Tibial nerve (tissue), 4 donors: ENCODE results near the gene ZNHIT1.

Experiments used
- EP300 ChIP-seq, 2 donors: sonication (generic); formaldehyde crosslinking; IDR thresholded peaks; one replicate each; pipeline ENCODE4 v1.6.1; 2017; ENCODE audit warnings: antibody characterized with exemption in 2 of 2, mild to moderate bottlenecking in 1 of 2
- TF ChIP-seq, protein P1 (sequence below), 5 experiments: fragments of 200-600 bp in 3 of 5; fragments of 450-650 bp in 2 of 5; sonication (generic) in 3 of 5; IDR thresholded peaks; one replicate each; pipeline ENCODE4 v1.5.1; 2016 to 2019; ENCODE audit warnings: antibody characterized with exemption in 5 of 5, mild to moderate bottlenecking in 3 of 5, moderate library complexity in 2 of 5

DNA sequence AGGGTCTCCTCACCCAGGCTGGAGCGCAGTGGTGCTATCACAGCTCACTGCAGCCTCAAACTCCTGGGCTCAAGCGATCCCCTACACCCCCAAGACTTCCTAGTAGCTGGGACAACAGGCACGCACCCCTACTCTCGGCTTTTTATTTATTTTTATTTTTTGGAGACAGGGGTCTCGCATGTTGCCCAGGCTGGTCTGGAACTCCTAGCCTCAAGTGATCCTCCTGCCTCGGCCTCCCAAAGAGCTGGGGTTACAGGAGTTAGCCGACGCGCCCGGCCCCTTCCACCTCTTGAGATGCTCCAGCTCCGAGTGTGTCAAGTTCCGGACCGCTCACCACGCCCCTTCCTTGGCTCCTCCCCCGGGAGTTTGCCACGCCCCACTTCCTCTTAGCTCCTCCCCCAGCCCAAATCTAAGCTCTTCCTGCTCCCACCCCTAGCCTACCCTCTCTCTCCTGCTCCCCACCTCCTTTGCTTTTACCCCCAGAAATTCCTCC, 44.2 kb upstream of the ZNHIT1 start:
- TF ChIP-seq, protein P1, sequence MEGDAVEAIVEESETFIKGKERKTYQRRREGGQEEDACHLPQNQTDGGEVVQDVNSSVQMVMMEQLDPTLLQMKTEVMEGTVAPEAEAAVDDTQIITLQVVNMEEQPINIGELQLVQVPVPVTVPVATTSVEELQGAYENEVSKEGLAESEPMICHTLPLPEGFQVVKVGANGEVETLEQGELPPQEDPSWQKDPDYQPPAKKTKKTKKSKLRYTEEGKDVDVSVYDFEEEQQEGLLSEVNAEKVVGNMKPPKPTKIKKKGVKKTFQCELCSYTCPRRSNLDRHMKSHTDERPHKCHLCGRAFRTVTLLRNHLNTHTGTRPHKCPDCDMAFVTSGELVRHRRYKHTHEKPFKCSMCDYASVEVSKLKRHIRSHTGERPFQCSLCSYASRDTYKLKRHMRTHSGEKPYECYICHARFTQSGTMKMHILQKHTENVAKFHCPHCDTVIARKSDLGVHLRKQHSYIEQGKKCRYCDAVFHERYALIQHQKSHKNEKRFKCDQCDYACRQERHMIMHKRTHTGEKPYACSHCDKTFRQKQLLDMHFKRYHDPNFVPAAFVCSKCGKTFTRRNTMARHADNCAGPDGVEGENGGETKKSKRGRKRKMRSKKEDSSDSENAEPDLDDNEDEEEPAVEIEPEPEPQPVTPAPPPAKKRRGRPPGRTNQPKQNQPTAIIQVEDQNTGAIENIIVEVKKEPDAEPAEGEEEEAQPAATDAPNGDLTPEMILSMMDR (IDR thresholded peaks at IDR 0.05), result no peak
- no peak for TF ChIP-seq EP300 (IDR thresholded peaks at IDR 0.05)
